Astrocyte of the cerebellum (primary cell): ENCODE data around the gene NOTCH2.

Experiments
- DNase-seq: peaks from one replicate; pipeline ENCODE4 v3.0.0-alpha.2; 2011; ENCODE audit warnings: low read depth
- H3K4me3 ChIP-seq: 2 replicates; pipeline ENCODE4 v1.5.1; 2011; ENCODE audit warnings: mild to moderate bottlenecking, low read depth, low read length, moderate library complexity
- in situ Hi-C: cut with HindIII; loops from 2 replicates; pipeline ENCODE4 v1.10.0; 2017; ENCODE audit warnings: low sequenced_read_pairs
- TF ChIP-seq, protein P1 (sequence below): IDR thresholded peaks from 2 replicates; pipeline ENCODE4 v1.5.1; 2012; ENCODE audit warnings: low read length, low read depth, moderate library complexity, mild to moderate bottlenecking; ENCODE audit errors: missing control alignments

The NOTCH2 gene

GRCh38 chr1:119929643-119930315 is 139.7 kb downstream of the NOTCH2 start:
- no peak overlapping the region for H3K4me3 ChIP-seq
- in situ Hi-C loops, result no loop called here
- TF ChIP-seq, protein P1, sequence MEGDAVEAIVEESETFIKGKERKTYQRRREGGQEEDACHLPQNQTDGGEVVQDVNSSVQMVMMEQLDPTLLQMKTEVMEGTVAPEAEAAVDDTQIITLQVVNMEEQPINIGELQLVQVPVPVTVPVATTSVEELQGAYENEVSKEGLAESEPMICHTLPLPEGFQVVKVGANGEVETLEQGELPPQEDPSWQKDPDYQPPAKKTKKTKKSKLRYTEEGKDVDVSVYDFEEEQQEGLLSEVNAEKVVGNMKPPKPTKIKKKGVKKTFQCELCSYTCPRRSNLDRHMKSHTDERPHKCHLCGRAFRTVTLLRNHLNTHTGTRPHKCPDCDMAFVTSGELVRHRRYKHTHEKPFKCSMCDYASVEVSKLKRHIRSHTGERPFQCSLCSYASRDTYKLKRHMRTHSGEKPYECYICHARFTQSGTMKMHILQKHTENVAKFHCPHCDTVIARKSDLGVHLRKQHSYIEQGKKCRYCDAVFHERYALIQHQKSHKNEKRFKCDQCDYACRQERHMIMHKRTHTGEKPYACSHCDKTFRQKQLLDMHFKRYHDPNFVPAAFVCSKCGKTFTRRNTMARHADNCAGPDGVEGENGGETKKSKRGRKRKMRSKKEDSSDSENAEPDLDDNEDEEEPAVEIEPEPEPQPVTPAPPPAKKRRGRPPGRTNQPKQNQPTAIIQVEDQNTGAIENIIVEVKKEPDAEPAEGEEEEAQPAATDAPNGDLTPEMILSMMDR, result no peak
- DNase-seq, result no peak

GRCh38 chr1:119926553-119926952 is 142.9 kb downstream of the NOTCH2 start:
- no peak overlapping the region for H3K4me3 ChIP-seq
- TF ChIP-seq, protein P1, result no peak
- in situ Hi-C loops, result no loop called here
- DNase-seq, result no peak

DNA sequence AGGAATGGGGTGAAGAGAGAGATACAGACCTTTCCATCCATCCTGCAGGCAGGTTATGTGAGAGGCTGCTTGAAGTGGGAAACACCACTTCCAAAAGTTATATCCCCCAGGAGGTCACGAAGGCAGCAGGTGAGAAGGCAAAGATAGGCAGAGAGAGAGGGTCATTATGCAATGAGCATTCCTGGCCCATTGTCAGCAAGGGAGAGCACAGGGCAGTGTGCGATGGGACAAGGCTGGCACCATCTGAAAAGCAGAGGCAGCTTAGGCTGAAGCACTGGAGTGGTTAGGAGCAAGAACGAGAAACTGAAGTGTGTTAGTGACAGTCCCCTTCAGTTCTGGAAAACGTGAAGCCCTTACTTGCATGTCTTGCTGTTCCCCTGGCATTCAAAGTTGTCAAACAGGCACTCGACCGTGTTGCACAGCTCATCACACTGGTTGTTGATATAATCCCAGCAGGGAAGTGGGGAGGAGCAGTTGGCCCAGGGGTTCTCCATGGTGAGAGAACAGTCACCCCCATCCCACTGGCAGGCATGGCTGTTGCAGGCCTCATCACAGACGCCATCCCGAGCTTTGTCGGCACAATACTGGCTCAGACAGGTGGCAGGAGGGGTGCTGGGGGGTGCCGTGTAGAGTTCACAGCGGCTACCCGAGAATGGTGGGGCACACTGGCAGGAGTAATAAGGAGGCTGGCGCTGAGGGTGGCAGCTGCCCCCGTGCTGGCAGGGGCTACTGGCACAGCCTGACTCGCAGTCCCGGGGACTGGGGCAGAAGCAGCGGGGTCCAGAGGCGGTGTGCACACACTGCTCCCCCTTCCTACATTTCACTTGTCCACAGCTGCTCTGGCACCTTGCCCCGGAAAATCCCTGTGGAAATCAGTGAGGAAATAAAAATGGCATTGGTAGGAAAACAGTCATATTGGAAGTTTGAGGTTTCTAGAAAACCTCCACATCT is 144.2 kb downstream of the NOTCH2 start:
- no peak overlapping the region for H3K4me3 ChIP-seq
- in situ Hi-C loops, result no loop called here
- DNase-seq, result no peak
- TF ChIP-seq, protein P1, result no peak

DNA sequence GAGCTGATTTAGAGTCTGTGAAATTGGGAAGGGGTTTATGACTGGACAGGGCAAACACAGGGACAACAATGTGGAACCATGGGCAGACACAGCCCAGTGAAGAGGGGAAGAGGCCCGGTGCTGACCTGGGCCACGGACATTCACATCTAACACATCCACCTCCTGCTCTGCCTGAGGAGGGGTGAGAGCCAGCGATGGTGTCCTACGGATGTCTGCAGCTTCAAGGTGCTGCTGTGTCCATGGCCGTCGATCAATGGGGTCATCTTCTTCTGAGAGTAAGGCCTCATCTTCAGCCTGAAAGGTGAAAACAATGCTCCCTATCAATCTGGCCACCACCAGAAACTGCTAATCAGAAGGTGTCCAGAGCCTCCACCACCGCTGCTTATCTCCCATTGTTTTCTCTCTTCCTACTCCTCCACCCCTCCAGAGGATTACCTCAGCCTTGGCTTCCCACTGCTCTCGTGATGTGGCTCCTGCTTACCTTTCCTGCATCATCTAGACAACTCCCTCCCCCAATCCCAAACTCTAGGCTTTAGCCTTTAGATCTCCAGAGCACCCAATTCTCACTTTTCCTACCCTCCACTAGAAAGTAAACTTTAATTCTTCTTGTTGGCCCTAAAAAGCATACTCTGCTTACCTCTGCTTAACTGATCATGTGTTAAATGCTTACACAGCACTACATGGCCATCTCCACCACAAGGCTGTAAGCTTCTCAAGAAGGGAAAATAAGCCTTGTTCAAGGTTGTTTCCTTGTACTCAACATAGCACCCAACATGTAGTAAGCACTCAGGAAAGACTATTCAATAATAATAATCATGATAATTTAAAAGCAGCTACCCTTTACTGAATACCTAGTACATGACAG is 149.1 kb downstream of the NOTCH2 start:
- in situ Hi-C loops, result no loop called here
- H3K4me3 ChIP-seq, result no peak overlapping the region
- no peak for DNase-seq
- TF ChIP-seq, protein P1, result no peak

GRCh38 chr1:119919241-119919640 is 150.2 kb downstream of the NOTCH2 start:
- in situ Hi-C loops, result no loop called here
- TF ChIP-seq, protein P1, result no peak

DNA sequence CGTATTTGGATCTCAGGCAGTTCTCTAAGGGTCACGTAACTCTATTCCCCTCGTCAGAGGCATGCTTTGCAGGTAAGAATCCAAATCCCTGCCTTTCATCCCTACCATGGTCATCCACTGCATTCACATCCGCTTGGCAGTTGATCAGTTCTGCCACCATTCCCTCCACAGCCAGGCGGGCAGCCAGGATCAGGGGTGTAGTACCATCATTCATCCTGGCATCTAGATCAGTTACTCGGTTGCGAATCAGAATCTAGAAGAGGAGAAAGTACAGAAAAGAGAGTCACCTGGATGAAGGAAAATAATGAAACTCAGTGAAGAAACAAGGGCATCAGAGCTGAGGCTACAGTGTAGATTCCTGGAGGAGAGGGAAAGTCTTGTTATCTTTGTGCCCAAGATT is 151.2 kb downstream of the NOTCH2 start:
- H3K4me3 ChIP-seq, result no peak overlapping the region
- no peak for DNase-seq
- in situ Hi-C loops, result no loop called here
- TF ChIP-seq, protein P1, result no peak

More at GRCh38 chr1:119919241-119919640, 150.2 kb downstream of the NOTCH2 start:
- no peak overlapping the region for H3K4me3 ChIP-seq
- DNase-seq, result no peak
